Measurements from ENCODE around the gene DYNLT5.
A peak's percentile ranks its signal among the peaks of the same experiment; 100 is the strongest.

Gene DYNLT5

GRCh38 chr1:66705110-66705509, 47.1 kb upstream of the DYNLT5 start (continued):
- no peak for TF ChIP-seq ZNF677 (tag by site-specific recombination; IDR thresholded peaks at IDR 0.05)
- no peak for TF ChIP-seq ZNF416 (tag by site-specific recombination; IDR thresholded peaks at IDR 0.05)
- no peak for TF ChIP-seq KLF10 (tag by site-specific recombination; IDR thresholded peaks at IDR 0.05)
- no peak for TF ChIP-seq ZNF510 (tag by site-specific recombination; IDR thresholded peaks at IDR 0.05; ENCODE audit: insufficient replicate concordance)
- TF ChIP-seq ZNF311 (tag by site-specific recombination; IDR thresholded peaks at IDR 0.05; ENCODE audit: borderline replicate concordance), result no peak

GRCh38 chr1:66711420-66711819, 40.8 kb upstream of the DYNLT5 start:
- no peaks in the 10 kb centered on the region for H3K4me1 ChIP-seq (ENCODE audit: control insufficient read depth, insufficient read depth, low read length)
- H3K4me3 ChIP-seq (ENCODE audit: low read depth, low read length), result no peak overlapping the region
- H3K9me3 ChIP-seq (ENCODE audit: control insufficient read depth, insufficient read depth, low read depth, low read length), result no peaks in the 10 kb centered on the region
- TF ChIP-seq CTCF (tag by site-specific recombination; IDR thresholded peaks at IDR 0.05), result peak; percentile 36; the same call in 1 of the 2 replicates
- TF ChIP-seq ZNF830 (tag by site-specific recombination; IDR thresholded peaks at IDR 0.05; ENCODE audit: low read depth), result no peak
- peak; percentile 24 for TF ChIP-seq ZNF654 (tag by site-specific recombination; IDR thresholded peaks at IDR 0.05; ENCODE audit: low read depth)
- H3K36me3 ChIP-seq (ENCODE audit: control insufficient read depth in 2 of 2, insufficient read depth in 1 of 2, low read length in 2 of 2), result no peaks in the 10 kb centered on the region
- H3K27ac ChIP-seq (ENCODE audit: extremely low read depth, low read depth, low read length), result no peak overlapping the region
- CTCF ChIA-PET, result interaction anchor here (0.6 to 2.2 kb wide), 9 partner anchors 14 to 266 kb away, joined by 3 to 20 read pairs (median 4); no protein-coding TSS in a partner anchor
- POLR2A ChIA-PET, result no interaction called here

GRCh38 chr1:66712839-66713238, 39.4 kb upstream of the DYNLT5 start:
- ChIA-PET CTCF (interaction anchor here (1.2 kb wide), 1 partner anchor 13 kb away, joined by 3 read pairs; no protein-coding TSS in a partner anchor), POLR2A (no interaction called here)
- Histone ChIP-seq H3K9me3 (ENCODE audit: control insufficient read depth, insufficient read depth, low read depth, low read length) (no peaks in the 10 kb centered on the region), H3K27ac (ENCODE audit: extremely low read depth, low read depth, low read length) (no peak overlapping the region), H3K4me3 (ENCODE audit: low read depth, low read length) (no peak overlapping the region), H3K36me3 (ENCODE audit: control insufficient read depth in 2 of 2, insufficient read depth in 1 of 2, low read length in 2 of 2) (no peaks in the 10 kb centered on the region), H3K4me1 (ENCODE audit: control insufficient read depth, insufficient read depth, low read length) (no peaks in the 10 kb centered on the region)
- TF ChIP-seq TCF7L2 (IDR thresholded peaks at IDR 0.05; ENCODE audit: borderline replicate concordance, low read depth, low read length) (no peak), MZF1 (tag by site-specific recombination; IDR thresholded peaks at IDR 0.05; ENCODE audit: borderline replicate concordance) (no peak), ZNF148 (tag by site-specific recombination; IDR thresholded peaks at IDR 0.05; ENCODE audit: borderline replicate concordance) (no peak), ZNF37A (tag by site-specific recombination; IDR thresholded peaks at IDR 0.05) (no peak), ZNF560 (tag by site-specific recombination; IDR thresholded peaks at IDR 0.05; ENCODE audit: borderline replicate concordance) (no peak), ZNF366 (tag by site-specific recombination; conservative IDR thresholded peaks at IDR 0.05) (no peak), HOXA7 (CRISPR knock-in tag; IDR thresholded peaks at IDR 0.05; ENCODE audit: borderline replicate concordance) (no peak), ZNF660 (tag by site-specific recombination; IDR thresholded peaks at IDR 0.05) (no peak), ZSCAN23 (tag by site-specific recombination; IDR thresholded peaks at IDR 0.05) (no peak), ZIC2 (tag by site-specific recombination; IDR thresholded peaks at IDR 0.05) (no peak), CTCF (tag by site-specific recombination; IDR thresholded peaks at IDR 0.05) (no peak), WT1 (tag by site-specific recombination; IDR thresholded peaks at IDR 0.05) (no peak)

All from HEK293 (cell line).